Mucosa of descending colon (tissue), 3 donors: ENCODE measurements around the gene PPM1D. TPM values are rescaled to one million over a fixed set of nuclear protein-coding genes. Genes with fewer than 3 reads are reported as not detected.
"Not testable (repeated sequence)": the region's sequence is repeated elsewhere in the genome, so short reads cannot be mapped to it uniquely, and the experiment has no call there.

Experiments used
- ATAC-seq: fragments of 200-7000 bp; cut with Tn5 transposase; one replicate; pipeline ENCODE4 v1.9.1; 2020; ENCODE audit warnings: mild to moderate bottlenecking, moderate library complexity
- DNase-seq, 3 donors: peaks; one replicate each; pipeline ENCODE4 v3.0.0-alpha.2; 2020
- H3K36me3 ChIP-seq: fragments of 200-600 bp; one replicate; pipeline ENCODE4 v1.8.0; 2021; ENCODE audit warnings: low read depth, mild to moderate bottlenecking
- H3K4me1 ChIP-seq: fragments of 200-600 bp; one replicate; pipeline ENCODE4 v1.8.0; 2021; ENCODE audit warnings: low read depth, mild to moderate bottlenecking
- H3K4me3 ChIP-seq: fragments of 200-600 bp; one replicate; pipeline ENCODE4 v1.8.0; 2021; ENCODE audit warnings: mild to moderate bottlenecking
- H3K9me3 ChIP-seq: fragments of 200-600 bp; one replicate; pipeline ENCODE4 v1.8.0; 2021; ENCODE audit warnings: mild to moderate bottlenecking
- intact Hi-C, 2 donors: fragments of 100-400 bp; cut with DNase I in 1 of 2; cut with micrococcal nuclease in 1 of 2; formaldehyde crosslinking; loops; one replicate each; pipeline versions ENCODE4 v1.11.0 to v1.11.1; 2022; cut with DNase I, micrococcal nuclease
- total RNA-seq, 3 donors: library from RNA; stranded (reverse); fragmentation: NEBNext Ultra II Directional in 2 of 3; extraction: Animal tissue kit (Norgen Biotek cat#: 25700) in 2 of 3; gene quantifications; one replicate each; pipeline versions ENCODE4 v1.2.1 to v1.2.4, GENCODE V29; 2021 to 2023
- TF ChIP-seq, protein P1 (sequence below): fragments of 200-600 bp; IDR thresholded peaks from one replicate; pipeline ENCODE4 v1.8.0; 2022; ENCODE audit warnings: antibody characterized with exemption, mild to moderate bottlenecking
- donor health status: DM: no; HTN: no; CAD: no; lungs with moderate emphysema.
- donor health status: DM: no; HTN: no; CAD: no.
- donor health status: DM: no; HTN: yes; CAD: no.

PPM1D gene
- total RNA-seq, 3 donors from 2014 or later, result 16.0 to 20.6 (median 16.3) TPM

DNA sequence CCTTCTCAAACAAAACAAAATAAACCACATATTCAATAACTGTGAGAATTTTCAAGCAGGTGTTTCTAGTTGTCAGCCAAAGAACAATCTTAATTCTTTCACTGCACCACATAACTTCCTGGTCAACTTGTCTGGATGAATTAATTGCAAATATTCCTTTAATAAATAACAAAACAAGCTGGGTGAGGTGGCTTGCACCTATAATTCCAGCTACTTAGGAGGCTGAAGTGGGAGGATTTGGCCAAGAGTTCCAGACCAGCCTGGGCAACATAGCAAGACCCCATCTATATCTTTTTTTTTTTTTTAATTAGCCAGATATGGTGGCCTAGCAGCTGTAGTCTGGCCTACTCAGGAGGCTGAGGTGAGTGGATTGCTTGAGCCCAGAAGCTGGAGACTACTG, 17.0 kb upstream of the PPM1D start:
- Histone ChIP-seq H3K4me3 (no peak overlapping the region), H3K4me1 (no peaks in the 10 kb centered on the region), H3K9me3 (no peaks in the 10 kb centered on the region), H3K36me3 (no peaks in the 10 kb centered on the region)
- intact Hi-C loops, result no loop called here
- ATAC-seq, result no peak
- DNase-seq, result no peak
- TF ChIP-seq, protein P1, sequence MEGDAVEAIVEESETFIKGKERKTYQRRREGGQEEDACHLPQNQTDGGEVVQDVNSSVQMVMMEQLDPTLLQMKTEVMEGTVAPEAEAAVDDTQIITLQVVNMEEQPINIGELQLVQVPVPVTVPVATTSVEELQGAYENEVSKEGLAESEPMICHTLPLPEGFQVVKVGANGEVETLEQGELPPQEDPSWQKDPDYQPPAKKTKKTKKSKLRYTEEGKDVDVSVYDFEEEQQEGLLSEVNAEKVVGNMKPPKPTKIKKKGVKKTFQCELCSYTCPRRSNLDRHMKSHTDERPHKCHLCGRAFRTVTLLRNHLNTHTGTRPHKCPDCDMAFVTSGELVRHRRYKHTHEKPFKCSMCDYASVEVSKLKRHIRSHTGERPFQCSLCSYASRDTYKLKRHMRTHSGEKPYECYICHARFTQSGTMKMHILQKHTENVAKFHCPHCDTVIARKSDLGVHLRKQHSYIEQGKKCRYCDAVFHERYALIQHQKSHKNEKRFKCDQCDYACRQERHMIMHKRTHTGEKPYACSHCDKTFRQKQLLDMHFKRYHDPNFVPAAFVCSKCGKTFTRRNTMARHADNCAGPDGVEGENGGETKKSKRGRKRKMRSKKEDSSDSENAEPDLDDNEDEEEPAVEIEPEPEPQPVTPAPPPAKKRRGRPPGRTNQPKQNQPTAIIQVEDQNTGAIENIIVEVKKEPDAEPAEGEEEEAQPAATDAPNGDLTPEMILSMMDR, result no peak

DNA sequence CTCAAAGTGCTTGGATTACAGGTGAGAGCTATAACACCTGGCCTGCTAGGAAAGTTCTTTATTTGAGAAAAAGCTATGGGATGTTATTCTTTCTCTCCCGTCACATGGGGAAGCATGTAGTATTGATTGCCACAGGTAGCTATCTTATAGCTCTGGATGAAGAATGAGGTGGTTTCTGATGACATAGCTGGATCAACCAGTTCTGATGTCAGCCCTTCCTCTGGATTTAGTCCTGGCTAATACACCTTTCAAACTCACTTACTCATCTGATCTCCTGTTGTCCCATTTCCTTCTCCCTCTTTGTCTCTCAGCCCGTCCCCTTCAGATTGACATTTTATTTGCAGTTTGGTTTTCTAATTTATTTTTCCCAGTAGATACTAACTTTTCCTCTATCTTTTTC, 14.1 kb upstream of the PPM1D start:
- Histone ChIP-seq H3K36me3 (no peaks in the 10 kb centered on the region), H3K4me3 (no peak overlapping the region), H3K4me1 (no peaks in the 10 kb centered on the region), H3K9me3 (no peaks in the 10 kb centered on the region)
- intact Hi-C loops, result no loop called here
- ATAC-seq, result no peak
- TF ChIP-seq, protein P1, result no peak
- DNase-seq, result no peak

DNA sequence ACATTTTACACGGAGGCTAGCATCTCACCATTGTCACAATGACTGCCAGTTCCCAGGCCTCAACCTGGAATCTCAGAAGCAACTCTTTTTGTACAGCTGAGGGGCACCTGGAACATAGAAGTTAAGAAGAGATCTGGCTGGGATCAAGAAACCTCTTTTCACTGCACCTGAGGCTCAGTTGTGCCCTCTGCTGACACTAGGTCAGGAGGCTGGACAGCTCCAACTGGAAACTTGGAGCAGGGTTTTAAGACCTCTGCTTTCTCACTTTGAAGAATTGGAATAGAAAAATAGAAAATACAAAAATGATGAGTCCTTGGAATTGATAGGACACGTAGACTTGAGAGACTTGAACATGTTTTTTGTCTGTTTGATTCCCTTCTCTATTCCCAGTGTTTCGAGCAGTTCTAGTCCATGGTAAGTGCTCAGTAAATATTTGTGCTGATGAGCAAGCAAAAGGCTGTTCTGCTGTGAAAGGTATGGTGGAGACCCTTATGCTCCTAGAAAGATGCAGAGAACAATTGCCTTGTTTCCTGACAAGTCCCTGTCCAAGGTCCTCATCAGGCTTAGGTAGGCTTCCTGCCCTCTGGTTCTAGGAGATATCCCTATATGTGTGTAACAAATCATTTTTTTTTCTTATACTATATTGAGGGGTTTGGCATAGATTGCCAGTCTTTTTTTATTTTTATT, 13.6 kb upstream of the PPM1D start:
- no peak overlapping the region for H3K4me3 ChIP-seq
- ATAC-seq (no peak), DNase-seq (peak in 1 of 3 donors; percentile 11)
- no peaks in the 10 kb centered on the region for H3K4me1 ChIP-seq
- H3K36me3 ChIP-seq, result no peaks in the 10 kb centered on the region
- intact Hi-C loops, result no loop called here
- no peaks in the 10 kb centered on the region for H3K9me3 ChIP-seq
- TF ChIP-seq, protein P1, result no peak

DNA sequence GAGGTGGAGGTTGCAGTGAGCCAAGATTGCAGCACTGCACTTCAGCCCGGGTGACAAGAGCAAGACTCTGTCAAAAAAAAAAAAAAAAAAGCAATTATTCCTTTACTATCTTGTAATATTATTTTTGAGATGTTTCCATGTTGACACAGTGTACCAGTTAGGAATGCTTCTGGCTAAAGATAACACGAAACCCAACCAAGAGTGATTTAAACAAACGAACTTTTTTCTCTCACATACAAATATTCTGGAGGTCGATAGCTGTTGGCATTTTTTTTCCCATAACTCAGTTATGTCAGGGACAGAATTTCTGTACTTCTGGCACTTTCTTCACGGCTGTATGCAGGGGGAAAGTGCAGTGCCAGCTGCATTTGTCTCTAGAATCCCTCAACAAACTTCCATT, 9.9 kb upstream of the PPM1D start:
- no peaks in the 10 kb centered on the region for H3K4me1 ChIP-seq
- no peak for ATAC-seq
- no peak overlapping the region for H3K4me3 ChIP-seq
- no peaks in the 10 kb centered on the region for H3K36me3 ChIP-seq
- TF ChIP-seq, protein P1, result no peak
- no peaks in the 10 kb centered on the region for H3K9me3 ChIP-seq
- intact Hi-C loops, result no loop called here
- DNase-seq, result no peak

DNA sequence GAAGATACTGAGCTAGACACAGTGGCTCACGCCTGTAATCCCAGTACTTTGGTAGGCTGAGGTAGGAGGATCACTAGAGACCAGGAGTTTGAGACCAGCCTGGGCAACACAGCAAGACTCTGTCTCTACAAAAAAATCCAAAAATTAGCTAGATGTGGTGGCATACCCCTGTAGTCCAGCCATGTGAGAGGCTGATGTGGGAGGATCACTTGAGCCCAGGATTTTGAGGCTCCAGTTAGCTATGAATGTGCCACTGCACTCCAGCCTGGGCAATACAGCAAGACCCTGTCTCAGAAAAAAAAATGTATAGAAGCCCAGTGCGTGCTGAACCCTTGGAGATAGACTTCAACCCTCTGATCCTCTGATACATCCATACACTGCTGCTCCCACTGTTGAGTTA, 7.2 kb upstream of the PPM1D start:
- intact Hi-C loops, result no loop called here
- Histone ChIP-seq H3K4me3 (no peak overlapping the region), H3K4me1 (no peaks in the 10 kb centered on the region), H3K36me3 (no peaks in the 10 kb centered on the region), H3K9me3 (no peaks in the 10 kb centered on the region)
- TF ChIP-seq, protein P1, result no peak
- ATAC-seq, result no peak
- no peak for DNase-seq

DNA sequence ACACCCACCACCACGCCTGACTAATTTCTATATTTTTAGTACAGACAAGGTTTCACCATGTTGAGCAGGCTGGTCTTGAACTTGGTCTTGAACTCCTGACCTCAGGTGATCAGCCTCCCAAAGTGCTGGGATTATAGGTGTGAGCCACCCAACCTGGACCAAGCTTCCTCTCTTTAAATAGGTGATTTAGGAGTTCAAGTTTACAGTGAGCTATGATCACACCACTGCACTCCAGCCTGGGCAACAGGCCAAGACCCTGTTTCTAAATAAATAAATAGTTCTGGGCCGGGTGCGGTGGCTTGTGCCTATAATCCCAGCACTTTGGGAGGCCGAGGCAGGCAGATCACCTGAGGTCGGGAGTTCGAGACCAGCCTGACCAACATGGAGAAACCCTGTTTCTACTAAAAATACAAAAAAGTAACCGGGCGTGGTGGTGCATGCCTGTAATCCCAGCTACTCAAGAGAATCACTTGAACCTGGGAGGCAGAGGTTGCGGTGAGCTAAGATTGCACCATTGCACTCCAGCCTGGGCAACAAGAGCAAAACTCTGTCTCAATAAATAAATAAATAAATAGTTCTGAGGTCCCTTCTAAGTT, 6.5 kb upstream of the PPM1D start:
- intact Hi-C loops, ATAC-seq, H3K9me3 ChIP-seq, H3K36me3 ChIP-seq, H3K4me1 ChIP-seq, H3K4me3 ChIP-seq: not testable (repeated sequence)
- peak in 2 of 3 donors; percentile 21 to 30 for DNase-seq

DNA sequence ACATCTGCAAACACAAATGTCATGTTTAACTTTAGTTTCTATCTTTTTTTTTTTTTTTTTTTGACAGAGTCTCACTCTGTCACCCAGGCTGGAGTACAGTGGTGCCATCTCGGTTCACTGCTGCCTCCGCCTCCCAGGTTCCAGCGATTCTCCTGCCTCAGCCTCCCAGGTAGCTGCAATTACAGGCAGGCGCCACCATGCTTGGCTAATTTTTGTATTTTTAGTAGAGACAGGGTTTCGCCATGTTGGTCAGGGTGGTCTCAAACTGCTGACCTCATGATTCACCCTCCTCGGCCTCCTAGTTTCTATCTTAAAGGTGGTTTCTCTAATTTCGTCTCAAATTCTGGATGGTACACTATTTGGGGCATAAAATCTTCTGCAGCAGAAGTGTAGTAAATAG, 5.8 kb upstream of the PPM1D start:
- DNase-seq, H3K9me3 ChIP-seq, ATAC-seq, intact Hi-C loops, H3K4me1 ChIP-seq, H3K36me3 ChIP-seq, H3K4me3 ChIP-seq: not testable (repeated sequence)
